NCI-H345 treated with DMSO at 0.1 percent for 48 hours (cell line): ENCODE measurements around the gene ACAN.

Source experiments
- DNase-seq: peaks from one replicate; lab custom pipeline; 2025; ENCODE audit not compliant: unreplicated experiment; lab: John Stamatoyannopoulos, UW

Gene ACAN

GRCh38 chr15:88803241-88803919 is at the start of gene ACAN:
TSS of gene ACAN (plus strand) at chr15:88803436. CDS start at chr15:88836207, 32,771 bp downstream.
- DNase-seq: no peak

GRCh38 chr15:88756521-88756920 is 46.7 kb upstream of the ACAN start:
- DNase-seq: no peak

- no peak for DNase-seq
These were observed 46.3 kb upstream of the ACAN start for GRCh38 chr15:88756921-88757320.

GRCh38 chr15:88759872-88760271 is 43.4 kb upstream of the ACAN start:
- no peak for DNase-seq

GRCh38 chr15:88764448-88764847 is 38.8 kb upstream of the ACAN start:
- no peak for DNase-seq

- no peak for DNase-seq
These were observed 38.0 kb upstream of the ACAN start for GRCh38 chr15:88765212-88765611.

GRCh38 chr15:88769161-88769971 is 33.9 kb upstream of the ACAN start:
- no peak for DNase-seq

GRCh38 chr15:88775776-88776175 is 27.5 kb upstream of the ACAN start:
- no peak for DNase-seq

- DNase-seq: no peak
These were observed 26.6 kb upstream of the ACAN start for GRCh38 chr15:88776646-88777045.

GRCh38 chr15:88779944-88780343 is 23.3 kb upstream of the ACAN start:
- no peak for DNase-seq

- DNase-seq: no peak
These were observed 20.8 kb upstream of the ACAN start for GRCh38 chr15:88782465-88782864.

GRCh38 chr15:88785217-88785616 is 18.0 kb upstream of the ACAN start:
- DNase-seq: no peak

GRCh38 chr15:88788036-88788435 is 15.2 kb upstream of the ACAN start:
- DNase-seq: no peak

GRCh38 chr15:88788816-88789215 is 14.4 kb upstream of the ACAN start:
- DNase-seq: no peak

- DNase-seq: no peak
These were observed 12.8 kb upstream of the ACAN start for GRCh38 chr15:88790486-88790885.

- no peak for DNase-seq
These were observed 11.6 kb upstream of the ACAN start for GRCh38 chr15:88791637-88792036.

- DNase-seq: no peak
These were observed 10.6 kb upstream of the ACAN start for GRCh38 chr15:88792342-88793282.

GRCh38 chr15:88794001-88794400 is 9.2 kb upstream of the ACAN start:
- no peak for DNase-seq

GRCh38 chr15:88797663-88798339 is 5.4 kb upstream of the ACAN start:
- DNase-seq: no peak

GRCh38 chr15:88799341-88799740 is 3.9 kb upstream of the ACAN start:
- no peak for DNase-seq

GRCh38 chr15:88800026-88800425 is 3.2 kb upstream of the ACAN start:
- no peak for DNase-seq
